NCI-H526 (cell line): ENCODE measurements around the gene CA5B.
"Not testable (repeated sequence)": the region's sequence is repeated elsewhere in the genome, so short reads cannot be mapped to it uniquely, and the experiment has no call there.

Experiments used
- DNase-seq, 2 experiments: peaks; one replicate each; lab custom pipeline; 2025; lab: John Stamatoyannopoulos, UW

Gene CA5B, protein sequence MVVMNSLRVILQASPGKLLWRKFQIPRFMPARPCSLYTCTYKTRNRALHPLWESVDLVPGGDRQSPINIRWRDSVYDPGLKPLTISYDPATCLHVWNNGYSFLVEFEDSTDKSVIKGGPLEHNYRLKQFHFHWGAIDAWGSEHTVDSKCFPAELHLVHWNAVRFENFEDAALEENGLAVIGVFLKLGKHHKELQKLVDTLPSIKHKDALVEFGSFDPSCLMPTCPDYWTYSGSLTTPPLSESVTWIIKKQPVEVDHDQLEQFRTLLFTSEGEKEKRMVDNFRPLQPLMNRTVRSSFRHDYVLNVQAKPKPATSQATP

GRCh38 chrX:15737959-15738902 is at the start of gene CA5B:
CA5B (plus strand) TSS chrX:15738270; CDS start chrX:15750024, 11,754 bp downstream.
- peak; percentile 86 to 97 for DNase-seq

DNA sequence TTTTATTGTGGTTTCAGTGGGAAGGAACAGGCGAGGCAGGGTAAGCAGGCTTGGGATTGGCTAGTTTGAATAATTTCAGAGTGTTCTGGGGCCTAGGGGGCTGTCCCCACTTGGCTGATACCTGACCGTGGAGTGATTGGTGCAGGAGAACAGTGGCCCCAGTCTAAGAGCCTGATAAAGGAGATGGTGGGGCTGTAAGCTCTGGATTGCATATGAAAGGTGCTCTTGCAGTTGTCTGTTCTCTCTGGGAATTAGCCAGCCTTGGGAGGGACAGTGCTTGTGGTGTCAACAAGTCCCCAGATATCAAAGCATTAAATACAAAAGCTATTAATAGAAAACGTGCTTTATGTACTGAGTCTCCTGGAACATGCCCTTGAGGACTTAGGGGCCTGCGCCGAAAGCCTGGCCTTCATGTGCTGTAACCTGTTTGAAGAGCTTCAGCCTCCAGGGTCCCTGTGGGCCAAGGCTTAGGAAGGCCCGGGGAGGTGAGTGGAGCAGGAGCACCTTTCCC is 43.1 kb upstream of the CA5B start:
- DNase-seq: no peak

DNA sequence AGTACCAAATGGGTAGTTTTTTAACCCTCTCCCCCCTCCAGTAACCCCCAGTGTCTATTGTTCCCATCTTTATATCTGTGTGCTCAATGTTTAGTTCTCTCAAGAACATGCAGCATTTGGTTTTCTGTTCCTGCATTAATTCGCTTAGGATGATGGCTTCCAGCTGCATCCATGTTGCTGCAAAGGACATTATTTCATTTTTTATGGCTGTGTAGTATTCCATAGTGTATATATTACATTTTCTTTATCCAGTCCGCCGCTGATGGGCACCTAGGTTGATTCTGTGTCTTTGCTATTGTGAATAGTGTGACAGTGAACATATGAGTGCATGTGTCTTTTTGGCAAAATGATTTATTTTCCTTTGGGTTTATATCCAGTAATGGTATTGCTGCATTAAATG is 41.6 kb upstream of the CA5B start:
- no peak for DNase-seq

DNA sequence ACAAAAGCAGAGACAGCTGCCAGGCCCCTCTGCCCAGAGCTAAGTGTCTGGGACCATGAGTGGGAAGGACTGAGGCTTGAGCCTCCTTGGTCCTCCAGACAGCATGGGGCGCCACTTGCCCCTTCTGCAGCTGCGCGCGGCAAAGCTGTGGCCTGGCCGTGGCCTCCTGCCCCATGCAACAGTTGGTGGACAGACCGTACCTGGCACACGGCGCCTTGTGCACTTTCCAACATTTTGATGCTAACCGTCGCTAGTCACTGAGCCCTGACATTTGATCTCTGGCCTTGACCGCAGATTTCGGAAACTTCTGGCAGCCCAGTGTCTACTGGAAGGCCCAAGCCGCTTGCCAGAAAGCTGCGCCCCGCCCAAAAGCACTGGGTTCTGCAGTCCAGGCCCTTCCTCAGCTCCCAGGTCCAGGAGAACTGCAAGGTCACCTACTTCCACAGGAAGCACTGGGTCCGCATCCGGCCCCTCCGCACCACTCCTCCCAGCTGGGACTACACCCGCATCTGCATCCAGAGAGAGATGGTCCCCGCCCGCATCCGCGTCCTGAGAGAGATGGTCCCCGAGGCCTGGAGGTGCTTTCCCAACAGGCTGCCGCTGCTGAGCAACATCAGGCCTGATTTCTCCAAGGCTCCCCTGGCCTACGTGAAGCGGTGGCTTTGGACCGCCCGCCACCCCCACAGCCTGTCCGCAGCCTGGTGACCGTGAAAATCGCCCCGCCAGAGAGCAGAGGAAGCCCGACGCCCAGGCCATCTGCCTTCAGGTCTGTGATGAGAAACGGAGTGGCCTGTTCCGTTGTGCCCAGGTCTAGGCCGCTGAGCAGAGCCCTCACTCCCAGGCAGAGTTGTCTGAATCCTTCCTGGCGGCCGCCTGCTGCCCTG is 35.3 kb upstream of the CA5B start:
- DNase-seq: no peak

- DNase-seq: not testable (repeated sequence)
Measured at GRCh38 chrX:15703809-15704208, 34.3 kb upstream of the CA5B start.

DNA sequence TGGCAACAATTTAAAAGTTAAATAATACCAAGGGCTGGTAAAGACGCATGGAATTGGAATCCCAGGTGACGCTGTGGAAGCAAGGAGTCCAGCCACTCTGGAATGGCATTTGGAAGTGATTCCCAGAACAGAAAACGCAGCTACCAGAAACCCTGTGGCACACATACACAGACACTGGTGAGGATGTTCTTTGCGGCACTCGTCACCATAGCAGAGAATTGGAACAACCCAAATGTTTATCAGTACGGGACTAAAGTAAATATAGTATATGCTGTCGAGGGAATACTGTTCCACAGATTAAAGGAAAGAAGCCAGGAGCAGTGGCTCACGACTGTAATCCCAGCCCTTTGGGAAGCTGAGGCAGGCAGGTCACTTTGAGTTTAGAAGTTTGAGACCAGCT is 33.8 kb upstream of the CA5B start:
- DNase-seq: not testable (repeated sequence)

DNA sequence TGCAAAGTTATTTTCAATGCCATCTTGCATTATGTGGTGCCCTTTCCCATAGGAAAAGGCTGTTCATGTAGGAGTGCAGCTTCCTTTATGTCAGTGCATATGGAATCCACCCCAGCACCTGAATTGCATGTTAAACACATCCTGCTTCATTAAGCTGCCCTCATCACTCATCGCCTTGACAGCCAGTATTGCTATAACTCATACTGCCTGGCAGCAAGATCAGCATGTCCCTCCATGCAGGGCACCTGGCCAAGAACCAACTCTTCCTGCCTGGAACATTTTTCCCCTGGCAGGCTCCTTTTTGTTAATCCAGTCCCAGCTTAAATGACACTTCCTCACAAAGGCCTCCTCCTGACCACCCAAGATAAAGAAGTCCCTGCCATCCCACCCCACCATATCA is 23.5 kb upstream of the CA5B start:
- DNase-seq: no peak

DNA sequence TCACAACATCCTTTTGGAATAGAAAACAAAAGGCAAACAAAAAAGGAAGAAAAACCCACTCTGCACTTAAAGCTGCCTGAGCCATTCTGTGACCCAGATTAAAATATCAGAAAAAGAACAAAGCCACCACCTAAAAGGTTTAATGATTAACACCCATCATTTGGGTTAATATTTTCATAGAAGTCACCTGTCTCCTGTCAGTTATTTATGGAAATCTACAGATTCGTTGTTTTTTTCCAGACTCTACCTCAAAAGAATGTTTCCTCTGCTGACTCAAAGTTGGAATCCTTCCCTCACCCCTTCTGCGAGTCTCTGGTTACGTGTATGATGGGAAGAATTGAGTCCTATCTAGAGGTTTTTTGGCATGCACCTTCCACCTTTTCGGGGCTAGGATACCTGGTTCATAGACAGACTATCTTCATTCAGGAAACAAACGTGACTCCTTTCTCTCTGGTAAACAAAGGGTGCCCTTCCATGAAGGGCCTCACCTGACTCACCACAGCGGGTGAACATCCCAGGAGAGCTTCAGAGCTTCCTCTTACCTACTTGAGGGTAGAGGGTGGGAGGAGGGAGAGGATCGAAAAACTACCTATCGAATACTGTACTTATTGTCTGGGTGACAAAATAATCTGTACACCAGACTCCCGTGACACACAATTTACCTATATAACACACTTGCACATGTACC is 19.6 kb upstream of the CA5B start:
- peak; percentile 40 to 64 for DNase-seq

DNA sequence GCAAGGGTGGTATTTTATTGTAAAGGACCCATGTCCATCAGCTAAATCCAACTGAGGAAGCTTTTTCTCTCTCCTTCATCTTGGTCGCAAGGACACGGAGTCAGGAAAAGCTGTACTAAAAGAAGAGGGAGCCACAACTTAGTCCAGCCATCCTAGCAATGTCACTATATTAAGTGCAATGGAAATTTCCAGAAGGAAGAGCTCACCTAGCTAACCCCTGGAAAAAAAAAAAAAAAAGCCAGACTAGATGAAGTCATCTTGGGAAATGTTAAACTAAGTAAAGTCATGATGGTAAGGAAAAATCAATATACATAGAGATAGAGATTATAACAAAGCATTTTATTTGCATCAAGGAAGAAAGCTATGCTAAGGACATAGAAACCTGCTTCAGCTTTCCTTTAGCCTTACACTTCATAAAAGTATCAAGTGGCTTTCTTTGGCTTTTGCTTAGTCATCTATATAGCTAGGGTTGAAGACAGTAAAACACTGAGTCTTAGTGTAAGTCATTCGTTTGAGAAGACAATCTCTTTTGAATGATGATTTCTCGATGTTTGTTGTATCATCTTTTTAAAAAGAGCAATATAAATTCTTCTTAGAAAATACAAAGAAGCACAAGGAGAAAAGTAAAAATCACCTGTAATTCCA is 18.6 kb upstream of the CA5B start:
- no peak for DNase-seq

- DNase-seq: no peak
Measured at GRCh38 chrX:15721911-15722310, 16.2 kb upstream of the CA5B start.

DNA sequence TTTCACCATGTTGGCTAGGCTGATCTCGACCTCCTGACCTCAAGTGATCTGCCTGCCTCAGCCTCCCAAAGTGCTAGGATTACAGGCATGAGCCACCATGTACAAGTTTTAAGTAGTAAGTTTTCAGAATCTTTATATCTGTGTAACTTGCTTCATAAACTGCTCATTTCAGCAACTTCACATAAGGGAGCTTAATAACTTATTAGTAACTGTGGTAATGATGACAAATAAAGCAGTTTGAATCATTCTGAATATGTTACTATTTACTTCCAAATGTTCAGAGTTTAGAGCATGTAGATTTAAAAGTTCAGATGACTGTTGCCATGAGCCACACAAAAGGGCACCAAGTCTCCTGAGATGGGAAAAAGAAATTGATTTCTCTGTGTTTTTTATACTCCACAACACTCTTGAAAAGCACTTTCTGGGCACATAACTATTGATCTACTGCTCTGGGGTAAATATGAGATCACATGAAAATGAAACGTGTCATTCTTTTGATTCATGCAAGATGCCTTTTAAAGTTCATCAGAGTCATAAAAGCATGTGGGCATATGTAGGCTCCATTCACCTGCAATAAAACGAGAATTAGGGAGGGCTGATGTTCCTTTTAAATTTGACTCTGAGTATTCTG is 14.1 kb upstream of the CA5B start:
- DNase-seq: no peak

GRCh38 chrX:15724911-15725310 is 13.2 kb upstream of the CA5B start:
- DNase-seq: no peak

DNA sequence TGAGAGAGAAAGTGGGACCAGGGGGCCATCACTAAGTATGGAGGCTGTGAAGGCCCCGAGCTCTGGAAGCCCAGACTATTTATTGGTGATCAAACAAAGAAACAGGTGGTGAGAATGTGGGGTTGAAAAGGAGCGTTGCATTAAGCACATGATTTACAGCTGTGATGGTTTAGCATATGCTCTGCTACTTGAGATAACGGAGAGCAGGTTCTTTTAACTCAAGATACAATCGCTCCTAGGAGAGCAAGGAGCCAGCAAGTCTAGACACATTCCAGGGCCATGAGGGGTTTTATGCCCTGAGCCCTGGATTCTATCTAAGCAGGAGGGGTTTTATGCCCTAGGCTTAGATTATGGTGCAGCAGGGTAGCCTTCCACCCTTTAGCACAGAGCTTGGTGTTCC is 6.7 kb upstream of the CA5B start:
- DNase-seq: not testable (repeated sequence)

DNA sequence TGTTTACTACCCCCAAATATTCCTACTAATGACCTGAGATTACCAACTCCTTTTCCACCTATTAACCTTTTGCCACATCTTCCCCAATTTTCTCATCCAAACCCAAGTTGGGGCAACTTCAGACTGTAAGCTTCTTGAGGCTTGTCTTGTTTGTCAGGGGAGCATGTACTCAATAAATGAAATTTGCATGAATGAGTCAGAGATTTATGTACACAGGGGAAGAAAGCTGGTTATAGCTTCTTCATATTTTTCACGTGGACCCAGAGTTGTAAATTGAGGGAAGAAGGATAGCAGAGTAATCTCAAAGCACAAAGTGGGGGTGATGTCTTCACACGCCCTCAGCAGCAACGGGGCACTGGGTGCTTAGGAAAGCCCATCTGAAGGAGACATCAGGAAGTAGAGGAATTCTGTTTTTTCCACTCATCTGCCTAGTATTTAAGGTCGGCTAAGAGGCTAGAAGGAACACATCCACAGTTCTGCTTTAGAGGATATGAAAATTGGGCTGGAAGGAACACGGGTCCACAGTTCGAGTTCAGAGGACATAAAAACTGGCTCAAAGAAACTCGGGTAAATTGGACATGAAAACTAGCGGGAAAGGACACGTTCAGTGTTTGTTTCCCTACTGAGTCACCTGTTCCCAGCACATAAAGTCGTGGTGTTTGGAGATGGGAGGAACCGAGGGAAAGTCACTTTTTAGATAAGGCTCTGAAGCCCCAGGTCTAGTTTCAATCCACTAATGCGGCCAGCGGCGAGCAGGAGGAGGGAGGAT is 696 bp upstream of the CA5B start:
- DNase-seq: no peak

GRCh38 chrX:15739886-15740285 is 1.8 kb downstream of the CA5B start:
- no peak for DNase-seq

GRCh38 chrX:15744181-15744867 is 6.3 kb downstream of the CA5B start:
- no peak for DNase-seq

- no peak for DNase-seq
Measured at GRCh38 chrX:15745179-15745578, 7.1 kb downstream of the CA5B start.

- not testable (repeated sequence) for DNase-seq
Measured at GRCh38 chrX:15746651-15747050, 8.6 kb downstream of the CA5B start.

DNA sequence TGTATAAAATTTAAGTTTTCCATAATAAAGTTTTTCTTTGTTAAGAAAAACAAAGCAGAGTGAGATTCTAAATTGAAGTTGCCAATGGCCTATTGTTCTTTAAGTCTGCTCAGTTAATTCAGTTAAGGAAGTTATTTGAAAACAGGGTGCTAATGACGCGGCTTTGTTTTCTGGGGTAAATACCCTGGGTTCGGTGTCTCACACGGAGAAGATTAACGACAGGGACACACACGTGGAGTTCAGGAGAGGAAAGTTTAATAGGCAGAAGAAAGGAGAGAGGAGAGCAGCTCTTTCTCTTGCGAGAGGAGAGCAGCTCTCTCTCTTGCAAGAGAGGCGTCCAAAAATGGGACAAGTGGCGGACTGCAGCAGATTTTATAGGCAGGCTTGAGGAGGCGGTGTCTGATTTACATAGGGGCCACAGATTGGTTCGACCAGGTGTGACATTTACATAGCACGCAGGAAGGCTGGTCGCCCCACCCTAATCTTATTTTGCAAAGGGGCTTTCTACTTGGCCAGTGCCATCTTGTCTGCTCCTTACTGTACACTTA is 9.6 kb downstream of the CA5B start:
- no peak for DNase-seq
